ENCODE measurements around the gene SC5D.

The SC5D gene

GRCh38 chr11:121329781-121330395 is 37.3 kb downstream of the SC5D start:
- DNase-seq (ENCODE audit: low spot score): no peak

DNA sequence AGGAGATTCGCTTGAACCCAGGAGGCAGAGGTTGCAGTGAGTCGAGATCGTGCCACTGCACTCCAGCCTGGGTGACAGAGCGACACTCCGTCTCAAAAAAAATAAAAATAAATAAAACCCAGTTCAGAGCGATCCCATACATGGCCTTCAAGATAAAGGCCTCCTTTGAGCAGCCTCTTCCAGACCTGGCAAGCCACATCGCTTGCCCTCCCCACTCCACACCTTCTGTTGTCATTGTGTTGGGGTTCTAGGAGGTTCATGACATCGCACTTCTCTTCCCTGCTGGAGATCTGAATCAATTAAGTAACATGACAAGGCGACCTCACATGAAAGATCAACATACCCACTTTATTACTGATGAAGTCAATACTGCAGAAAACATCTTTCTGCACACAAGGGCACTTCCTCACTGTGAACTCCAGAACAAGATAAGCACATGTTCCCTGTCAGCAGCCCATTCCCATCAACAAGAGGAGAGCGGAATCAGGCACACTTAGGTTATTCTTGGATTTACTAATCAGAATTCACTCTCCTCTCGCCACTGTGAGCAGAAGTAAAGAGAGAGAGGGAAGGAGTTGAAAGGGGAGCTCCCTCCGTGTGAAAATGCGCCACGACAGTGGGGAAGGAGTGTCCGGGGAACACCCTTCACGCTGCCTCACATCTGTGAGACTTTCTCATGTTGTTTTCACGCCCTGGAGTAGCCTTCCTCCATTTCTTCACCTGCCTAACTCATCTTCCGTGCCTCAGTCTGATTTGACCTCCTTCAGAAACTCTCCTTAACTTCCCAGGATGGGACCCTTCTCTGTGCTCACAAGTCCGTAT is 38.3 kb downstream of the SC5D start:
- DNase-seq (ENCODE audit: low spot score): no peak

- no peak for DNase-seq (ENCODE audit: low spot score)
Observed at GRCh38 chr11:121334973-121335710, 42.6 kb downstream of the SC5D start.

GRCh38 chr11:121336279-121336937 is 43.8 kb downstream of the SC5D start:
- DNase-seq (ENCODE audit: low spot score): no peak

DNA sequence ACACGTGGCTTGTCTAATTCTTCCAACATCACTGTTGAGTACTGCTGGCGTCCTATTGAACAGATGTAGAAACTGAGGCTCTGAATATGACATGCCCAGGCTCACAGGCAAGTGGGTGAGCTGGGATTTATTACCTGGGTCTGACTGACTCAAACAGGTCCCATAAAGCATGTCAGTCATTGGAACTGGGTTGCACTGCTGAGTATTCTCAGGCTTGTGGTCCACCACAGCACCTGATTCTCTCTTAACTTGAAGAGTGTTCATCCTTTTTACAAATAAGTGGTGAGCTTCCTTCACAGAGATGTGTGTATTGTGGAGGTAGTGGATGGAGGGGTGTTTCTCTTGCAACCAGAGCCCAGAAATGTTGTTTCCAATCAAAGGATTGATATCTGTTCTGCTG is 44.5 kb downstream of the SC5D start:
- no peak for DNase-seq (ENCODE audit: low spot score)

DNA sequence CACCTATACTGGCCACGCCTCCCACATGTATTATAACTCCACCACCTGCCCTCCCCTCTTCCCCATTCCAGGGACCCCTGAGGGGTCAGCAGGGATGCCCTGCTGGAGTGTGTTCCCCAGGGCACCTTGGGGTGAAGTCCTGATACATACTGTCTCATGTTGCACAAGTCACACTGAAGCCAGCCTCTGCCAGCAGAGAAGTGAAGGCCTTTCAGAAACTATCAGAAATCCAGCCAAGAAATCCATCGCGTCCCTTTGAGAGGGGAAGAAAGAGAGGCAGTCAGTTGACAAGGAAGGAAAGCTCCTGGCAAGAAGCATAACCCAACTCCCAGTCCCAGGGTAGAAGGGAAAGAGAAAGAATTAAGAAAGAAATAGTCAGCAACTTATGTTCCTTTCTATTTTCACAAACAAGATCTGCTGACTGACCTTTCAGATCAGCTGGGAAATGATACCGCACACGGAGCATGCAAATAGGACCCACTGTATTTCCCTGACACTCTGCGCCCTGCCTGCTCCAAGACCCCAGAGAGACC is 45.2 kb downstream of the SC5D start:
- DNase-seq (ENCODE audit: low spot score): no peak

GRCh38 chr11:121338536-121338935 is 46.0 kb downstream of the SC5D start:
- DNase-seq (ENCODE audit: low spot score): no peak

- no peak for DNase-seq (ENCODE audit: low spot score)
Observed at GRCh38 chr11:121340032-121340580, 47.5 kb downstream of the SC5D start.

- peak; percentile 14 for DNase-seq (ENCODE audit: low spot score)
Observed at GRCh38 chr11:121341609-121342008, 49.0 kb downstream of the SC5D start.

DNA sequence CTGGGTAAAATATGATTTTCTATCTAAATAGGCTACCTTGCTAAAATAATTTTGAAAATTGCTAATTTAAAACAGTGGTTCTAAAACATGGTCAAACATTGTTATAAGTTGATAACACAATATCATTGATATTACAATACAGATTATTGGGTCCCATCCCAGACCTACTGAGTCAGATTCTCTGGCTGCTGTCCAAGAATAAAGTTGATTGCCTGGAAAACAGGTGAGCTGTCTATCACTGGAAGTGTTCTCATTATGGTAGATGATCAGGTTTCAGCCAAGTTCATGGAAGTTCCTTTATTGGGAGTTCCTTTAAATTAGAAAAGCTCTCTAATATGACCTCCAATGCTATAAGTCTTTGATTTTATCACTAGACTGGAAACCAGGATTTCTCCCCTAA is 52.3 kb downstream of the SC5D start:
- no peak for DNase-seq (ENCODE audit: low spot score)

- DNase-seq (ENCODE audit: low spot score): no peak
Observed at GRCh38 chr11:121347094-121347493, 54.5 kb downstream of the SC5D start.

- DNase-seq (ENCODE audit: low spot score): no peak
Observed at GRCh38 chr11:121347813-121348212, 55.2 kb downstream of the SC5D start.

DNA sequence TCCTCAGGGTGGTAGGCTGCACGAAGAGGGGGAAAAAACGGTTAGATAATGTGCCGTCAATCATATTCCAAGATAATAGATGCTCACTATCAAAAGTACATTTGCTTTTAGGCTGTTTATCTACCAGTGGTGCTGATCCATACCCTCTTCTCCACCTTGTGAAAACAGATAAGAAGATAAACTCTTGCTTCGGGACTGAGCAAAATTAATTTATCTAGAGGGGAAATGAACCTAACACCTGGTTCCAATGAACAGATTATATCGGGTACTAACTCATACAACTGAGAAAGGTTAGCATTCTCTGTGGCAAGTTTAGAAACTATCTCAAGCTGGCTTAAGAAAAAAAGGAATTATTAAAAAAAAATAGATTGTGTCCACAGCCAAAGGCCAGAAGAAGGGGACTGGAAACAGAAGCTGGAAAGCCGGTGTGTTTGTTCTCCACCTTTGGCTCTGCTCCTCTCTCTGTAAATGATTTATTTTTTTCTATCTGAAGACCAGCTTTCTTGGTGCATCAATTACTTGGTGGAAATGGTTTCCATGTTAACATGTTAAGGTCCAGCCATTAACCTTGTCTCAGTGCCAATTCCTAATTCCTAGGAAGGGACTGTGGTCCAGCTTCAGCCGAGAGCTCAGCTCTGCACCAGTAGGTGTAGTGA is 55.8 kb downstream of the SC5D start:
- no peak for DNase-seq (ENCODE audit: low spot score)

DNA sequence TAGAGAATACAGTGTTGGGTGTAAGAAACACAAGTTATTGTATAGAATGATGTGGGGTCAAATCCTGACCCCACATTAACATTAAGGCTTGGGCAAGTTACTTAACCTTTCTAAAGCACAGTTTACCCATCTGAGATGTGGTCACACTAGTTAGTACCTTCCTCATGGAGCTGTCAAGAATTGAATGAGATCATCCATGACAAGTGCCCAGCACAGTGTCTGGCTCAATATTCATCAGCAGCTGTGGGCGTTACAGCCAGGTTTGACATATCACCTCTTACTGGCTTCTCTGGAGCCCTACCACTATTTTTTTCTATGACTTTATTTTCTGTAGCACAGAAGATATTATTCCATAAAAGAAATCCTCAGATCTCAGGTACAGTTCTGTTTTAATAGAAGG is 57.2 kb downstream of the SC5D start:
- no peak for DNase-seq (ENCODE audit: low spot score)

DNA sequence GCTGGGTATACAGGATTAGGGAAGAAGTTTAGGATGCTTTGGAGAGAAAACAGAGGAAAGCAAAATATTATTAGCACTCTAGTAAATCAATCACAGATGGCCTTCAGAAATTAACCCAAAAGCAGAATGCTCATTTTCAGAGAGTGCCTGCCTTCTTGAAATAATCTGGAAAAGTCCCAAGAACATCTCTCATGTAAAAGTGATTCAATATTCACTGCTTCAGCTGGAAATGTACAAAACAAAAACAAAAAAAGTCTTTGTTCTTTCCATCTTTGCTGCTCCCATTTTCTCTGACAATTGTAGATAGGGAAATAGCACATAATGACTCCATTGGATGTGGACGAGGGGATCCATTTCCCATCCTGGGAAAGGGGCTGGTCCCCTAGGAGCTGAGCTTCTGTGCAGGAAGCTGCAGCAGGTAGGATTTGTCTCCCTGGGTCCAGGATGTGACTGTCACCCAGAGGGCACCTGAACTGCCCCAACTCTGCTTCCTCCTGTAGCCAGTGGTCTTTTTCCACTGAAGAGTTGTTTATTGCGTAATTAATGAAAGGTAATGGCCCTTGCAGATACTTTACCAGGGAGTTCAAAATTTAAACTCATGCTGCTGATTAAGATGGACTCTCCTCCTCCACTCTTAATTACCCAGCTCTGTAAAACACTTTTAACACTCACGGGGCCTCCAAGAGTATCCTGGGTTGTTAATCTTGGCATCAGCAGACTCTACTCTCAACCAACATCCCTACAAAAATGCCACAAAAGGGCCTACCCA is 57.9 kb downstream of the SC5D start:
- no peak for DNase-seq (ENCODE audit: low spot score)

GRCh38 chr11:121351083-121351630 is 58.6 kb downstream of the SC5D start:
- DNase-seq (ENCODE audit: low spot score): no peak

- no peak for DNase-seq (ENCODE audit: low spot score)
Observed at GRCh38 chr11:121352251-121352891, 59.8 kb downstream of the SC5D start.

DNA sequence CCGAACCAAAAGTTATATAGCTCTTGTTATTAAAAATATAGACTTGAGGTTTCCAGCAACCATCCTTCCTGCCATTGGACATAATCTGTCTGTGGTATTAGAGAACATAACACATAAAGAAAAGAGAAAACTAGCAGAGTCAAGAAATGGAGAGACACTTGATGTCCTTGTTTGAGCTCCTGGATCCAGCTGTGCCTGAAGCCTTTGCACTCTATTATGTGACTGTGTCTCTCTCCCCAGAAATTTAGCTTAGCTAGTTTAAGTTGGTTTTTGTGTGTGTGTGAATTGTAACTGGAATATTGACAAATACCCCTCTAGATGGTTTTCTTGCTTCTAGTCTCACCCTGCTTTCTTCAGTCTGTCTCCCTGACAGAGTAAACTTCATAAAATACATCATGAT is 61.6 kb downstream of the SC5D start:
- DNase-seq (ENCODE audit: low spot score): no peak

DNA sequence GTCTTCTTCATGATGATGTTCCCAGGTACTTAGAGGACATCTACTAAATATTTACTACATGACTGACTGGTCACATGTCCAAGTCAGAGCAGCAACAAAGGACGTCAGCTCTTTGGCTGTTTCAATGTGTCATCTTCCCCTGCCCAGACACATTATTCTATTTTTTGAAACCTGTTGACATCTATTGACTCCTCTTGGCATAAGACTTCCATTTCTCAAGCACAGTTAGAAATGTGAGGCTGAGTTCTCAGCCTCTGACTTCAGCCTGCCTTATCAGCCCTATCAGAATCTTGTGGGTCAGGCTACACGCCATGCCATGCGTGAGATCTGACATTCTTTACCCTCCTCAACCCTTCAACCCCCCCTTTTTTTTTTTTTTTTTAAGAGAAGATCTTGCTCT is 63.8 kb downstream of the SC5D start:
- DNase-seq (ENCODE audit: low spot score): no peak
